DND-41 (cell line): ENCODE measurements around the gene THEM4.

Experiments
- ATAC-seq: fragments of 200-7000 bp; cut with Tn5 transposase; 3 replicates; pipeline ENCODE4 v1.9.1; 2021; ENCODE audit warnings: low read depth; ENCODE audit not compliant: insufficient read depth
- DNase-seq: peaks from one replicate; pipeline ENCODE4 v3.0.0-alpha.2; 2020
- H2AFZ ChIP-seq: 2 replicates; pipeline ENCODE4 v1.6.0; 2012; ENCODE audit warnings: low read depth, low read length
- H3K27ac ChIP-seq: 2 replicates; pipeline ENCODE4 v1.5.1; 2012; ENCODE audit warnings: low read length, inconsistent platforms
- H3K27me3 ChIP-seq: fragments of 200-600 bp; sonication (generic); 2 replicates; pipeline ENCODE4 v1.6.0; 2012; ENCODE audit warnings: low read length, mild to moderate bottlenecking, inconsistent platforms; ENCODE audit not compliant: insufficient read depth, poor library complexity
- H3K36me3 ChIP-seq: 2 replicates; pipeline ENCODE4 v1.5.1; 2012; ENCODE audit warnings: low read length, inconsistent platforms; ENCODE audit not compliant: insufficient read depth
- H3K4me1 ChIP-seq: 2 replicates; pipeline ENCODE4 v1.5.1; 2012; ENCODE audit warnings: mild to moderate bottlenecking, low read length; ENCODE audit not compliant: insufficient read depth
- H3K4me2 ChIP-seq: 2 replicates; pipeline ENCODE4 v1.6.0; 2012; ENCODE audit warnings: mild to moderate bottlenecking, moderate library complexity, low read length, inconsistent platforms; ENCODE audit not compliant: insufficient read depth
- H3K4me3 ChIP-seq, 2 experiments: fragments of 200-600 bp in 1 of 2; shearing (Covaris generic) in 1 of 2; 2 replicates each; pipeline ENCODE4 v1.5.1; 2012 to 2016; ENCODE audit warnings: inconsistent platforms in 2 of 2, low read length in 2 of 2, mild to moderate bottlenecking in 2 of 2, low read depth in 1 of 2, moderate library complexity in 1 of 2
- H3K79me2 ChIP-seq: 2 replicates; pipeline ENCODE4 v1.6.0; 2012; ENCODE audit warnings: low read length, inconsistent platforms; ENCODE audit not compliant: insufficient read depth
- H3K9ac ChIP-seq: 2 replicates; pipeline ENCODE4 v1.6.0; 2012; ENCODE audit warnings: low read depth, mild to moderate bottlenecking, inconsistent platforms, low read length, moderate library complexity
- H3K9me3 ChIP-seq: 2 replicates; pipeline ENCODE4 v1.5.1; 2012; ENCODE audit warnings: low read length, moderate library complexity, mild to moderate bottlenecking, inconsistent platforms; ENCODE audit not compliant: insufficient read depth, severe bottlenecking
- H4K20me1 ChIP-seq: 2 replicates; pipeline ENCODE4 v1.6.0; 2012; ENCODE audit warnings: low read length; ENCODE audit not compliant: insufficient read depth
- EZH2 ChIP-seq: IDR thresholded peaks from 3 replicates; pipeline ENCODE4 v1.6.1; 2012; ENCODE audit warnings: borderline replicate concordance, low read depth, mild to moderate bottlenecking, moderate library complexity, low read length, inconsistent platforms; ENCODE audit not compliant: severe bottlenecking
- TF ChIP-seq, protein P1 (sequence below): IDR thresholded peaks from 2 replicates; pipeline ENCODE4 v1.5.1; 2012; ENCODE audit warnings: borderline replicate concordance, low read length, moderate library complexity, mild to moderate bottlenecking; ENCODE audit not compliant: poor library complexity, severe bottlenecking; ENCODE audit errors: extremely low read depth

The THEM4 gene

DNA sequence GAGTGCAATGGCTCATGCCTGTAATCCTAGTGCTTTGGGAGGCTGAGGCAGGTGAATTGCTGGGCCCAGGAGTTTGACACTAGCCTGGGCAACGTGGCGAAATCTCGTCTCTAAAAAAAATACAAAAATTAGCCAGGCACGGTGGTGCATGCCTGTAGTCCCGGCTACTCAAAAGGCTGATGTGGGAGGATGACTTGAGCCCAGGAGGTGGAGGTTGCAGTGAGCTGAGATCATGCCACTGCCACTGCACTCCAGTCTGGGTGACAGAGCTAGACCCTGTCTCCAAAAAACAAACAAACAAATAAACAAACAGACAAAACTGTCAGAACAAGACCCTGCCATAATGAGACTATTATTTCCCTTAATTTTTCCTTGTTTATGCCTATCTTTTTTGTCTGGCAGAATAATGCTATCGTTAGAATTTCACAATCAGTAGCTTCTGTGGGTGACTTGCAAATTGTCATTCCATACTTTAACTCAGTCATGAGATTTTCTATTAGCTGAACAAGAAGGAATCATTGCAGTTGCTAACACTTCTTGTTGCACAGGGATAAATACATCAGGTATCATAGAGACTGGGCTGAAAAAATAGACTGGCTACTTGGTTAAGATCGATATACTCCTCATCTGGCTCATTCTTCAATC, 7.5 kb upstream of the THEM4 start:
- Histone ChIP-seq H3K4me2 (no peak overlapping the region), H4K20me1 (no peaks in the 10 kb centered on the region), H3K9ac (no peak overlapping the region), H3K79me2 (no peaks in the 10 kb centered on the region), H2AFZ (no peak overlapping the region), H3K4me3 (no peak overlapping the region), H3K4me1 (no peaks in the 10 kb centered on the region), H3K27ac (no peak overlapping the region), H3K9me3 (no peaks in the 10 kb centered on the region), H3K36me3 (no peaks in the 10 kb centered on the region), H3K27me3 (no peaks in the 10 kb centered on the region)
- TF ChIP-seq EZH2: no peak
- TF ChIP-seq, protein P1, sequence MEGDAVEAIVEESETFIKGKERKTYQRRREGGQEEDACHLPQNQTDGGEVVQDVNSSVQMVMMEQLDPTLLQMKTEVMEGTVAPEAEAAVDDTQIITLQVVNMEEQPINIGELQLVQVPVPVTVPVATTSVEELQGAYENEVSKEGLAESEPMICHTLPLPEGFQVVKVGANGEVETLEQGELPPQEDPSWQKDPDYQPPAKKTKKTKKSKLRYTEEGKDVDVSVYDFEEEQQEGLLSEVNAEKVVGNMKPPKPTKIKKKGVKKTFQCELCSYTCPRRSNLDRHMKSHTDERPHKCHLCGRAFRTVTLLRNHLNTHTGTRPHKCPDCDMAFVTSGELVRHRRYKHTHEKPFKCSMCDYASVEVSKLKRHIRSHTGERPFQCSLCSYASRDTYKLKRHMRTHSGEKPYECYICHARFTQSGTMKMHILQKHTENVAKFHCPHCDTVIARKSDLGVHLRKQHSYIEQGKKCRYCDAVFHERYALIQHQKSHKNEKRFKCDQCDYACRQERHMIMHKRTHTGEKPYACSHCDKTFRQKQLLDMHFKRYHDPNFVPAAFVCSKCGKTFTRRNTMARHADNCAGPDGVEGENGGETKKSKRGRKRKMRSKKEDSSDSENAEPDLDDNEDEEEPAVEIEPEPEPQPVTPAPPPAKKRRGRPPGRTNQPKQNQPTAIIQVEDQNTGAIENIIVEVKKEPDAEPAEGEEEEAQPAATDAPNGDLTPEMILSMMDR: no peak
- DNase-seq (no peak), ATAC-seq (no peak)

DNA sequence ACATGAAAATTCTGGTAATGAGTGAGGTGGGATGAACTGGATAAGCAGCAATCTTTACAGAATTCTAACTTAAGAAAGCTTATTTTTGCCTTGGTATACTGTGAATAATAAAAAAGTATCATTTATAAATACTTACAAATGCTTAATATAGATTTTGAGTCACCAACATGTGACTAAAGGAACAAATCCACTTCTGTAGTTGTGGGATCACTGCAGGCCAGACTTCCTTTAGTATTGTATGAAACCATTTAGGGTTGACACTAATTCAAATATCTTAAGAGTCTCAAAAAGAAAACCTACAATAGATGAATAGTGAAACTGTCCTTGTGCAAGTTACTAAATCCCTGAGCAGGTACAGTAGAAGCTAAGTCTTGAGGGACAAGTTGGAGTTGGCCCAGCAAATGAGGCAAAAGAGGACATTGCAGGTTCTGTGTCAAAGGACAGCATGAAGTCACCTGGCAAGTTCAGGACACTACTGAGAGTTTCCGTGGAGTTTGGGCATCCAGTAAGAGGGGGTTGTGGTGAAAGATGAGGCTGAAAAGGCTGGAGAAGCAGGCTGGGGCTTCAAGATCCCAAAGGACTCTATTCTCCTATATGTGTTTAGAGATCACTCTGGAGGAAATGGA, 5.9 kb upstream of the THEM4 start:
- H4K20me1 ChIP-seq: no peaks in the 10 kb centered on the region
- H2AFZ ChIP-seq: no peak overlapping the region
- no peak for TF ChIP-seq EZH2
- TF ChIP-seq, protein P1: no peak
- H3K27ac ChIP-seq: no peak overlapping the region
- H3K4me1 ChIP-seq: no peaks in the 10 kb centered on the region
- no peak for ATAC-seq
- H3K4me2 ChIP-seq: no peak overlapping the region
- H3K9me3 ChIP-seq: no peaks in the 10 kb centered on the region
- H3K4me3 ChIP-seq: no peak overlapping the region
- no peak overlapping the region for H3K9ac ChIP-seq
- no peaks in the 10 kb centered on the region for H3K79me2 ChIP-seq
- DNase-seq: no peak
- no peaks in the 10 kb centered on the region for H3K27me3 ChIP-seq
- H3K36me3 ChIP-seq: no peaks in the 10 kb centered on the region

DNA sequence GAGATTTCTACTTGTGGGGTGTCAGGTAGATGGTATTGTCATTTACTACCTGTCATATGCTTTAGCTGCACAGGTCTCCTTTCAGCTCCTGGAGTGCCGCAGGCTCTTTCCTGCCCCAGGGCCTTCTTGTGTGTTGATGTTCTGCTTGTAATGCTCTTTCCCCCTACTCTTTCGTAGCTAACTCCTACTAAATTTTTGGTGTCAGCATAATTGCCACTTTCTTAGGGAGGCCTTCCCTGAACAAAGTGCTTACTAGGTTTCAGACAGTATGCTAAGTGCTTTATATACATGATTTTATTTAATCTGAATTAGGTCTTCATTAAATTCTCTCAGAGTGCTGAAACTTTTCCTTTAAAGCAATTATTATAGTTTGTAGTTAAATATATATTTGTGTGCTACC, 4.8 kb upstream of the THEM4 start:
- H3K27ac ChIP-seq: no peak overlapping the region
- ATAC-seq (no peak), DNase-seq (no peak)
- H3K27me3 ChIP-seq: no peaks in the 10 kb centered on the region
- no peak overlapping the region for H3K4me2 ChIP-seq
- H4K20me1 ChIP-seq: no peaks in the 10 kb centered on the region
- no peaks in the 10 kb centered on the region for H3K4me1 ChIP-seq
- no peak overlapping the region for H3K9ac ChIP-seq
- H3K36me3 ChIP-seq: no peaks in the 10 kb centered on the region
- H2AFZ ChIP-seq: no peak overlapping the region
- no peak overlapping the region for H3K4me3 ChIP-seq
- TF ChIP-seq EZH2: no peak
- TF ChIP-seq, protein P1: no peak
- peaks cover 6% of the 10 kb centered on the region for H3K9me3 ChIP-seq
- no peaks in the 10 kb centered on the region for H3K79me2 ChIP-seq
